ENCODE data around the gene SYT9. TPM values are rescaled to one million over a fixed set of nuclear protein-coding genes. Genes with fewer than 3 reads are reported as not detected.

Gene SYT9
- total and polyA plus RNA-seq, 2 of the 4 experiments (the other 2 are of a cell fraction): not detected

- Histone ChIP-seq H3K4me3 (ENCODE audit: insufficient read depth, low read depth, low read length) (no peak overlapping the region), H2AK9ac (replicated peaks; ENCODE audit: low read depth, low read length, poor library complexity) (no peak overlapping the region), H3K36me3 (ENCODE audit: control insufficient read depth, insufficient read depth, low read length) (no peaks in the 10 kb centered on the region), H3K4me1 (ENCODE audit: control insufficient read depth, insufficient read depth, low read length) (no peaks in the 10 kb centered on the region), H3K79me1 (ENCODE audit: low read depth in 1 of 2, low read length in 2 of 2) (no peaks in the 10 kb centered on the region), H3K27ac (ENCODE audit: insufficient read depth, low read length) (no peak overlapping the region), H2BK120ac (ENCODE audit: low read depth, low read length) (no peak overlapping the region), H3K4ac (ENCODE audit: low read depth, low read length) (no peak overlapping the region), H3K9ac (ENCODE audit: low read depth, low read length) (no peak overlapping the region), H2BK5ac (ENCODE audit: low read depth, low read length, poor library complexity, severe bottlenecking) (no peak overlapping the region), H2BK20ac (ENCODE audit: low read depth, low read length) (no peak overlapping the region), H3K18ac (ENCODE audit: low read depth, low read length) (no peak overlapping the region), H3K9me1 (ENCODE audit: insufficient read depth, low read length) (no peaks in the 10 kb centered on the region), H3K27me3 (ENCODE audit: control insufficient read depth, insufficient read depth, low read length) (no peaks in the 10 kb centered on the region), H3K56ac (ENCODE audit: extremely low read depth, insufficient read depth, low read length) (no peak overlapping the region), H2BK15ac (ENCODE audit: low read depth, low read length) (no peak overlapping the region), H2AFZ (replicated peaks; ENCODE audit: low read length, poor library complexity) (no peak overlapping the region), H4K91ac (ENCODE audit: insufficient read depth, low read depth, low read length) (no peak overlapping the region), H3K9me3 (ENCODE audit: control insufficient read depth, insufficient read depth, low read length) (no peaks in the 10 kb centered on the region), H3K23ac (ENCODE audit: low read depth, low read length) (no peak overlapping the region), H2AK5ac (ENCODE audit: low read depth, low read length) (no peak overlapping the region), H4K8ac (ENCODE audit: low read depth in 2 of 2, low read length in 2 of 2) (no peak overlapping the region), H3K14ac (replicated peaks; ENCODE audit: low read depth, low read length) (no peak overlapping the region), H3K4me2 (ENCODE audit: low read depth, low read length) (no peak overlapping the region), H4K20me1 (ENCODE audit: insufficient read depth, low read length) (no peaks in the 10 kb centered on the region), H4K5ac (ENCODE audit: low read depth, low read length) (no peak overlapping the region)
- in situ Hi-C loops (cut with MboI; ENCODE audit: low sequenced_read_pairs) (no loop called here), intact Hi-C loops (cut with micrococcal nuclease) (no loop called here), dilution Hi-C loops (cut with HindIII; ENCODE audit: low sequenced_read_pairs, unreplicated experiment) (no loop called here)
- ChIA-PET CTCF (no interaction called here), POLR2A (ENCODE audit: unreplicated experiment) (interaction anchor here (0.6 kb wide), 1 partner anchor 43 kb away, joined by 12 read pairs; no protein-coding TSS in a partner anchor)
- DNase-seq: no peak
- TF ChIP-seq MAFK (IDR thresholded peaks at IDR 0.05; ENCODE audit: low read depth, low read length) (no peak), ELK1 (IDR thresholded peaks at IDR 0.05; ENCODE audit: borderline replicate concordance, low read depth, low read length) (no peak), MXI1 (IDR thresholded peaks at IDR 0.05; ENCODE audit: borderline replicate concordance, low read depth, low read length) (no peak), CTCF (conservative IDR thresholded peaks at IDR 0.05; ENCODE audit: low read depth, low read length) (no peak), CHD1 (IDR thresholded peaks at IDR 0.05; ENCODE audit: low read depth, low read length) (no peak), MAZ (IDR thresholded peaks at IDR 0.05; ENCODE audit: borderline replicate concordance, low read depth, low read length) (no peak), POLR2A (IDR thresholded peaks at IDR 0.05; ENCODE audit: low read depth, low read length) (no peak), RCOR1 (IDR thresholded peaks at IDR 0.05; ENCODE audit: insufficient replicate concordance, low read length) (no peak), SMC3 (IDR thresholded peaks at IDR 0.05; ENCODE audit: low read depth, low read length) (no peak), NFE2L2 (IDR thresholded peaks at IDR 0.05; ENCODE audit: low read depth, low read length) (no peak)
- WGBS, 2 experiments (ENCODE audit: extremely low coverage in 2 of 2, insufficient read length in 1 of 2): 61% methylated on average over 2 of the region's 5 CpGs; no CpG with 5 or more reads in 1 of the 2 experiments
- ATAC-seq (ENCODE audit: low read depth): no peak
- BruUV-seq (replicated peaks): no TSS peak
Measured at GRCh38 chr11:7469351-7469865, 217.7 kb downstream of the SYT9 start.
